ENCODE measurements around the gene ARGFX. TPM values are rescaled to one million over a fixed set of nuclear protein-coding genes. Genes with fewer than 3 reads are reported as not detected.

Gene ARGFX
- total and polyA plus RNA-seq, 2 of the 8 experiments (the other 6 are each of a cell fraction or from before 2014, with no cell fraction given) = not detected

DNA sequence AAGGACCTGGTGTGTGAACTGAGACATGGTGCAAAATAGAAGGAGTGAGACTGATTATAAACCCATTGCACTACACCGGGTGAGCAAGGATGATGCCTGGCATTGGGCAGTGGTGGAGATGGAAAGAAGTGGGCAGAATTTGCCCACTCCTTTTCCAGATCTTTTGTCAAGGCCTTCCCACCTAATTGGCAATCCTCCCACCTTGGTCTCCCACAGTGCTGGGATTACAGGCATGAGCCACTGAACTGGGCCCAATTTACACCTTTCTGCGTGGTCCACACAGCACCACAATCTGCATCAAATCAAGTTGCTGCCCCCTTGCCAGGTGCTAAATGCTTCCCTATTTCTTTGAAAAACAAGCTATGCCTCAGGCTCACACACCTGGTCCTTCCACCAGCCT, 30.8 kb downstream of the ARGFX start:
- POLR2A ChIA-PET (ENCODE audit: partially characterized antibody) = interaction anchor here (0.8 to 1.3 kb wide), 3 partner anchors 18 to 37 kb away, joined by 3 read pairs; no protein-coding TSS in a partner anchor
- DNase-seq (ENCODE audit: low read depth in 1 of 2, low spot score in 2 of 2) (no peak), FAIRE-seq (no peak)
- H3K23ac ChIP-seq (ENCODE audit: insufficient read length) = no peak overlapping the region
- no peak overlapping the region for H3K4ac ChIP-seq (replicated peaks; ENCODE audit: insufficient read length, low read depth, low read length)
- H2BK12ac ChIP-seq (ENCODE audit: low read depth, low read length) = peak overlapping the region; percentile 22; the same call in 1 of the 2 replicates
- H3K4me3 ChIP-seq (ENCODE audit: extremely low read depth in 1 of 4, insufficient read depth in 2 of 4, low read depth in 3 of 4, low read length in 4 of 4) = no peak overlapping the region
- no peak overlapping the region for H3K14ac ChIP-seq (ENCODE audit: insufficient read length)
- no peaks in the 10 kb centered on the region for H3K23me2 ChIP-seq (ENCODE audit: low read depth, low read length)
- H3K4me2 ChIP-seq (ENCODE audit: insufficient read depth in 1 of 2, low read depth in 2 of 2, low read length in 2 of 2) = no peak overlapping the region
- no peaks in the 10 kb centered on the region for H3K79me1 ChIP-seq (ENCODE audit: low read depth, low read length)
- peak overlapping the region; percentile 49; the same call in 1 of the 2 replicates for H2BK20ac ChIP-seq (ENCODE audit: low read length)
- no peaks in the 10 kb centered on the region for H4K20me1 ChIP-seq (replicated peaks in 1 of 2; ENCODE audit: control insufficient read depth in 1 of 2, insufficient read depth in 2 of 2, low read length in 2 of 2)
- 0 out of 2 replicates have a peak overlapping the region, but pooled peaks have one; percentile 8 for H4K8ac ChIP-seq (ENCODE audit: extremely low read depth, insufficient read depth, low read length)
- no peaks in the 10 kb centered on the region for H3K79me2 ChIP-seq (ENCODE audit: control insufficient read depth in 1 of 2, insufficient read depth in 2 of 2, low read length in 2 of 2)
- no peaks in the 10 kb centered on the region for H3K27me3 ChIP-seq (replicated peaks in 1 of 4; ENCODE audit: control insufficient read depth in 3 of 4, extremely low read depth in 1 of 4, insufficient read depth in 3 of 4, low read length in 3 of 4)
- H2BK120ac ChIP-seq (replicated peaks; ENCODE audit: low read depth, low read length) = no peak overlapping the region
- H2BK5ac ChIP-seq (ENCODE audit: low read depth, low read length) = no peak overlapping the region; the same call in 1 of the 2 replicates
- no peak overlapping the region for H3K27ac ChIP-seq (ENCODE audit: low read depth, low read length)
- 0 out of 2 replicates have a peak overlapping the region, but pooled peaks have one; percentile 0 for H2AFZ ChIP-seq (ENCODE audit: low read length)
- no peak overlapping the region for H4K91ac ChIP-seq (replicated peaks; ENCODE audit: insufficient read length, low read length)
- H3K56ac ChIP-seq (replicated peaks; ENCODE audit: insufficient read length, low read depth, low read length) = no peak overlapping the region
- 95% methylated on average over 2 of the region's 2 CpGs; no CpG with 5 or more reads in 1 of the 2 experiments for WGBS, 2 experiments (ENCODE audit: extremely low coverage in 1 of 2, insufficient coverage in 1 of 2, insufficient read length in 1 of 2, insufficient replicate concordance in 2 of 2, low coverage in 1 of 2, low lambda C conversion rate in 2 of 2, missing lambda C conversion rate in 1 of 2)
- H2AK5ac ChIP-seq (ENCODE audit: low read depth, low read length) = no peak overlapping the region; the same call in 1 of the 2 replicates
- H2BK15ac ChIP-seq (ENCODE audit: low read length) = no peak overlapping the region
- no peaks in the 10 kb centered on the region for H3K36me3 ChIP-seq (ENCODE audit: control insufficient read depth in 2 of 4, insufficient read depth in 4 of 4, low read length in 3 of 4)
- no peak overlapping the region for H3K9ac ChIP-seq (replicated peaks in 1 of 4; ENCODE audit: extremely low read depth in 1 of 4, low read depth in 3 of 4, low read length in 3 of 4)
- TF ChIP-seq NANOG (IDR thresholded peaks at IDR 0.05; ENCODE audit: insufficient read depth, low read depth, low read length, poor library complexity, severe bottlenecking) (no peak), MAFK (IDR thresholded peaks at IDR 0.05; ENCODE audit: low read depth, low read length) (no peak), KDM5A (IDR thresholded peaks at IDR 0.05; ENCODE audit: low read length) (no peak), POLR2A (IDR thresholded peaks at IDR 0.05; ENCODE audit: control extremely low read depth in 1 of 2, low read depth in 2 of 2, low read length in 2 of 2) (no peak), POU5F1 (IDR thresholded peaks at IDR 0.05; ENCODE audit: low read depth, low read length) (no peak), POLR2AphosphoS5 (IDR thresholded peaks at IDR 0.05; ENCODE audit: low read depth, low read length) (no peak), CHD1 (IDR thresholded peaks at IDR 0.05; ENCODE audit: low read depth, low read length) (no peak), RAD21 (IDR thresholded peaks at IDR 0.05 in 1 of 2, conservative IDR thresholded peaks at IDR 0.05 in 1 of 2; ENCODE audit: low read depth in 2 of 2, low read length in 2 of 2) (no peak), CHD2 (IDR thresholded peaks at IDR 0.05; ENCODE audit: low read length) (no peak), NRF1 (IDR thresholded peaks at IDR 0.05; ENCODE audit: low read depth, low read length) (no peak), BRCA1 (IDR thresholded peaks at IDR 0.05; ENCODE audit: low read depth, low read length) (no peak), SIN3A (conservative IDR thresholded peaks at IDR 0.05 in 1 of 2, IDR thresholded peaks at IDR 0.05 in 1 of 2; ENCODE audit: low read depth in 1 of 2, low read length in 2 of 2) (no peak)
- CTCF ChIA-PET (ENCODE audit: partially characterized antibody) = no interaction called here
- H3K18ac ChIP-seq (ENCODE audit: extremely low read depth, low read length) = peak overlapping the region; percentile 40
- peaks cover 6 to 15% (median 11%) of the 10 kb centered on the region in 4 experiments; a peak in 4 of 7 replicates for H3K4me1 ChIP-seq (replicated peaks in 1 of 4; ENCODE audit: control insufficient read depth in 3 of 4, insufficient read depth in 4 of 4, low read length in 3 of 4)
- no peaks in the 10 kb centered on the region for H3K9me3 ChIP-seq (ENCODE audit: insufficient read depth in 2 of 2, low read depth in 1 of 2, low read length in 1 of 2)
- no peak overlapping the region for H4K5ac ChIP-seq (ENCODE audit: insufficient read length, low read depth, low read length)

Measured in H1 (cell line).